ENCODE measurements around the gene ADCY3.

DNA sequence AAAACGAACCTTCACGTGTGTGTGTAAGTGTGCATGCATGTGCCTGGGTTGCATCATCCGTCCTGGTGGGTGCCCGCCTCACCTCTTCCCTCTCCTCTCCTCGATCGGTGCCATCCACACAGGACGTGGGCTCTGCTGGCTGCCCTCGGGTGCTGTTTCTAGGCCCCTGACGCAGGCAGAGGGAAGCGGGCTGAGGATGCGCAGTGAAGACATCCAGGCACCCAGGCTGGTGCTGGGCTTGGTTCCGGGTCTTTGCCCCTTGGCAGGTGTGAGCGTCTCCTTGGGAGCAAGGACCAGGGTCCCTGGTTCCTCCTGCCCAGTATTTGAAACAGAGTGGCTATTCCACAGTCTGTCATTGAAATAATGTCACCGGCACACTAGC is 6.2 kb upstream of the ADCY3 start:
- TF ChIP-seq, protein P1, sequence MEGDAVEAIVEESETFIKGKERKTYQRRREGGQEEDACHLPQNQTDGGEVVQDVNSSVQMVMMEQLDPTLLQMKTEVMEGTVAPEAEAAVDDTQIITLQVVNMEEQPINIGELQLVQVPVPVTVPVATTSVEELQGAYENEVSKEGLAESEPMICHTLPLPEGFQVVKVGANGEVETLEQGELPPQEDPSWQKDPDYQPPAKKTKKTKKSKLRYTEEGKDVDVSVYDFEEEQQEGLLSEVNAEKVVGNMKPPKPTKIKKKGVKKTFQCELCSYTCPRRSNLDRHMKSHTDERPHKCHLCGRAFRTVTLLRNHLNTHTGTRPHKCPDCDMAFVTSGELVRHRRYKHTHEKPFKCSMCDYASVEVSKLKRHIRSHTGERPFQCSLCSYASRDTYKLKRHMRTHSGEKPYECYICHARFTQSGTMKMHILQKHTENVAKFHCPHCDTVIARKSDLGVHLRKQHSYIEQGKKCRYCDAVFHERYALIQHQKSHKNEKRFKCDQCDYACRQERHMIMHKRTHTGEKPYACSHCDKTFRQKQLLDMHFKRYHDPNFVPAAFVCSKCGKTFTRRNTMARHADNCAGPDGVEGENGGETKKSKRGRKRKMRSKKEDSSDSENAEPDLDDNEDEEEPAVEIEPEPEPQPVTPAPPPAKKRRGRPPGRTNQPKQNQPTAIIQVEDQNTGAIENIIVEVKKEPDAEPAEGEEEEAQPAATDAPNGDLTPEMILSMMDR (IDR thresholded peaks at IDR 0.05 in 8 of 11, conservative IDR thresholded peaks at IDR 0.05 in 3 of 11), result no peak
- TF ChIP-seq POLR2A (IDR thresholded peaks at IDR 0.05) (no peak), POLR2AphosphoS5 (IDR thresholded peaks at IDR 0.05) (no peak)
